K562 (cell line): ENCODE measurements around the gene USP15. TPM values are rescaled to one million over a fixed set of nuclear protein-coding genes. Genes with fewer than 3 reads are reported as not detected.

Experiments used
- ATAC-seq: fragments of 200-7000 bp; cut with Tn5 transposase; 3 replicates; pipeline ENCODE4 v1.9.1; 2020; ENCODE audit warnings: moderate library complexity
- BruUV-seq: library from RNA; stranded (reverse); fragments of 400-500 nt; replicated peaks from 2 replicates; lab custom pipeline; 2021; lab: Mats Ljungman, UMichigan
- CTCF ChIA-PET: fragments of 300-600 bp; formaldehyde crosslinking; extraction: SDS; loops from one replicate; lab custom pipeline; 2021; ENCODE audit warnings: low intra/inter-chr PET ratio; lab: Yijun Ruan, JAX
- POLR2A ChIA-PET: fragments of 300-600, 350-650 bp; sonication (Branson Sonifier 250); formaldehyde crosslinking; extraction: SDS; loops from one replicate; lab custom pipeline; 2021; ENCODE audit warnings: antibody characterized with exemption, inconsistent platforms; lab: Yijun Ruan, JAX
- DNase-seq, 4 experiments: peaks; one replicate each; pipeline versions ENCODE4 v3.0.0 to v3.0.0-alpha.2; 2011 to 2018; ENCODE audit warnings: low spot score in 3 of 4, mixed read lengths in 3 of 4; ENCODE audit errors: extremely low read depth in 1 of 4
- FAIRE-seq: peaks from 2 replicates; lab custom pipeline; 2011; peaks lifted over from hg19 to GRCh38; lab: Jason Lieb, UNC
- H2AFZ ChIP-seq: 2 replicates; pipeline ENCODE4 v1.6.0; 2011; ENCODE audit warnings: low read depth, low read length, control low read depth, inconsistent platforms
- H3K27ac ChIP-seq: fragments of 200-600 bp; 3 replicates; pipeline ENCODE4 v1.8.0; 2011; ENCODE audit warnings: low read depth, mild to moderate bottlenecking, control low read depth, inconsistent platforms, low read length, moderate library complexity, mixed read lengths; ENCODE audit errors: extremely low read depth
- H3K27me3 ChIP-seq, 2 experiments: fragments of 300-600 bp in 1 of 2; 2 replicates in 1 of 2; 3 replicates in 1 of 2; pipeline versions ENCODE4 v1.6.0 to v1.8.0; 2011; ENCODE audit warnings: inconsistent platforms in 2 of 2, low read length in 2 of 2, mild to moderate bottlenecking in 1 of 2, mixed read lengths in 1 of 2, moderate library complexity in 1 of 2; ENCODE audit not compliant: control insufficient read depth in 2 of 2, insufficient read depth in 2 of 2
- H3K36me3 ChIP-seq: fragments of 300-600 bp; 3 replicates; pipeline ENCODE4 v1.8.0; 2011; ENCODE audit warnings: mild to moderate bottlenecking, low read length, inconsistent platforms; ENCODE audit not compliant: control insufficient read depth, insufficient read depth
- H3K4me1 ChIP-seq, 2 experiments: fragments of 200-600 bp in 1 of 2; replicated peaks in 1 of 2; 2 replicates in 1 of 2; 3 replicates in 1 of 2; pipeline versions ENCODE4 v1.5.1 to v1.8.0; 2011; ENCODE audit warnings: inconsistent platforms in 2 of 2, low read length in 2 of 2, mild to moderate bottlenecking in 1 of 2, mixed read lengths in 1 of 2, moderate library complexity in 1 of 2; ENCODE audit not compliant: control insufficient read depth in 2 of 2, insufficient read depth in 2 of 2
- H3K4me2 ChIP-seq: 2 replicates; pipeline ENCODE4 v1.6.1; 2011; ENCODE audit warnings: low read length, control low read depth, inconsistent platforms, mixed read lengths; ENCODE audit not compliant: insufficient read depth
- H3K4me3 ChIP-seq: fragments of 200-600 bp; sonication (generic), shearing (Covaris generic); 2 replicates; pipeline ENCODE4 v1.5.1; 2016; ENCODE audit warnings: control low read depth, inconsistent platforms
- H3K79me2 ChIP-seq: fragments of 200-600 bp; 3 replicates; pipeline ENCODE4 v1.8.0; 2011; ENCODE audit warnings: low read length, inconsistent platforms; ENCODE audit not compliant: control insufficient read depth, insufficient read depth
- H3K9ac ChIP-seq, 2 experiments: 2 replicates each; pipeline versions ENCODE4 v1.6.0 to v1.6.1; 2011; ENCODE audit warnings: low read depth in 2 of 2, low read length in 2 of 2, control low read depth in 1 of 2, inconsistent platforms in 1 of 2, mild to moderate bottlenecking in 1 of 2, mixed read lengths in 1 of 2; ENCODE audit not compliant: insufficient read depth in 1 of 2
- H3K9me1 ChIP-seq: one replicate; pipeline ENCODE4 v1.6.0; 2011; ENCODE audit warnings: inconsistent platforms, mild to moderate bottlenecking, low read length, moderate library complexity; ENCODE audit not compliant: control insufficient read depth, insufficient read depth
- H3K9me3 ChIP-seq: replicated peaks from 2 replicates; pipeline ENCODE4 v1.5.1; 2011; ENCODE audit warnings: low read depth, low read length, inconsistent platforms; ENCODE audit not compliant: control insufficient read depth, insufficient read depth
- H4K20me1 ChIP-seq: replicated peaks from 2 replicates; pipeline ENCODE4 v1.6.1; 2011; ENCODE audit warnings: low read length, inconsistent platforms, mixed read lengths; ENCODE audit not compliant: control insufficient read depth, insufficient read depth
- PKNOX1 ChIP-seq: fragments of 450-650 bp; IDR thresholded peaks from 2 replicates; pipeline ENCODE4 v1.6.1; 2016
- POLR2A ChIP-seq: fragments of 450-650 bp; conservative IDR thresholded peaks from 2 replicates; pipeline ENCODE4 v1.6.1; 2016
- PTTG1 ChIP-seq: fragments of 450-650 bp; IDR thresholded peaks from 2 replicates; pipeline ENCODE4 v1.6.1; 2016; ENCODE audit warnings: low read depth, mild to moderate bottlenecking, missing genetic modification characterization, missing compliant biosample characterization
- ZBTB49 ChIP-seq: sonication (generic); formaldehyde crosslinking; IDR thresholded peaks from 2 replicates; pipeline ENCODE4 v1.8.0; 2022; ENCODE audit warnings: missing genetic modification reagents, mild to moderate bottlenecking, borderline replicate concordance
- WGBS: fragments of 100-300 bp; shearing (Covaris generic); methylation state at CpG from one replicate; pipeline ENCODE4 v1.1.6; 2016; ENCODE audit warnings: low coverage, mixed read lengths; ENCODE audit not compliant: insufficient coverage; ENCODE audit errors: missing lambda C conversion rate; 5-methylcytosine and 5-hydroxymethylcytosine counted together
- in situ Hi-C: fragments of 300-500 bp; cut with MboI; formaldehyde crosslinking; loops from 4 replicates; pipeline ENCODE4 v1.15.0; 2018; ENCODE audit warnings: inconsistent platforms, mixed read lengths
- intact Hi-C: fragments of 100-400 bp; cut with micrococcal nuclease; formaldehyde crosslinking; loops from 2 replicates; pipeline ENCODE4 v1.14.2; 2022
- polyA plus RNA-seq, 8 experiments: library from polyadenylated mRNA; depleted of rRNA in 4 of 8; stranded (reverse) in 5 of 8; unstranded in 3 of 8; fragments of >200 nt; fragmentation: Nextera tagmentation in 2 of 8; fragmentation: Illumina TruSeq in 1 of 8; extraction: Ambion mirVana in 2 of 8; extraction: Trizol in 1 of 8; gene quantifications; 2 replicates each; pipeline versions ENCODE4 v1.2.1 to v1.2.3, GENCODE V29; 2011 to 2014; ENCODE audit warnings: inconsistent platforms in 1 of 8, missing spikeins in 1 of 8
- total RNA-seq, 7 experiments: library from RNA; depleted of rRNA in 6 of 7; stranded (reverse); fragments of >200 nt in 6 of 7; fragmentation: Illumina TruSeq in 2 of 7; extraction: Trizol in 2 of 7; gene quantifications; 2 replicates each; pipeline versions ENCODE4 v1.2.1 to v1.2.3, GENCODE V29; 2011 to 2021; ENCODE audit warnings: low replicate concordance in 1 of 7

The USP15 gene
- total and polyA plus RNA-seq, 9 of the 15 experiments (the other 6 are each of a cell fraction or from before 2014, with no cell fraction given): 140 to 272 (median 182) TPM

- Histone ChIP-seq H3K9me1 (no peaks in the 10 kb centered on the region), H3K4me1 (no peaks in the 10 kb centered on the region), H3K36me3 (peaks cover 73% of the 10 kb centered on the region), H4K20me1 (no peaks in the 10 kb centered on the region), H3K27me3 (no peaks in the 10 kb centered on the region), H3K79me2 (peaks cover 49% of the 10 kb centered on the region), H3K4me3 (no peak overlapping the region), H3K9me3 (no peaks in the 10 kb centered on the region), H3K9ac (no peak overlapping the region), H2AFZ (no peak overlapping the region), H3K4me2 (no peak overlapping the region), H3K27ac (no peak overlapping the region)
- ATAC-seq (no peak), DNase-seq (no peak), FAIRE-seq (no peak)
- ChIA-PET POLR2A (interaction anchor here (0.7 to 1.4 kb wide), 3 partner anchors 7 to 117 kb away, joined by 3 to 4 read pairs (median 4); no protein-coding TSS in a partner anchor), CTCF (no interaction called here)
- intact Hi-C loops: no loop called here
- no TSS peak for BruUV-seq
- 100% methylated on average over 2 of the region's 2 CpGs for WGBS
- in situ Hi-C loops: no loop called here
- no peak for TF ChIP-seq PTTG1 (tag)
- no peak for TF ChIP-seq PKNOX1
- no peak for TF ChIP-seq ZBTB49
- peak; percentile 24; the same call in 1 of the 2 replicates for TF ChIP-seq POLR2A
These were observed 119.0 kb downstream of the USP15 start for GRCh38 chr12:62379026-62379722.
